GM18951 (cell line): ENCODE data around the gene GABPB1.

Source experiments
- POLR2A ChIP-seq: IDR thresholded peaks from 4 replicates; pipeline ENCODE4 v1.6.1; 2011; ENCODE audit warnings: mild to moderate bottlenecking; ENCODE audit not compliant: insufficient read length, insufficient read depth; ENCODE audit errors: extremely low read depth
- in situ Hi-C: fragments of 300-500 bp; cut with MboI; formaldehyde crosslinking; loops from one replicate; pipeline ENCODE4 v1.12.0; 2022; ENCODE audit warnings: low sequenced_read_pairs, mixed read lengths, inconsistent platforms; ENCODE audit not compliant: unreplicated experiment

The GABPB1 gene

GRCh38 chr15:50257332-50257731 lies 97.7 kb downstream of the GABPB1 start:
- in situ Hi-C loops = no loop called here
- no peak for TF ChIP-seq POLR2A

- no peak for TF ChIP-seq POLR2A
- in situ Hi-C loops = no loop called here
Observed at GRCh38 chr15:50256188-50257041, 98.6 kb downstream of the GABPB1 start.

GRCh38 chr15:50252556-50252955 lies 102.4 kb downstream of the GABPB1 start:
- in situ Hi-C loops = no loop called here
- TF ChIP-seq POLR2A = no peak

GRCh38 chr15:50251638-50252182 lies 103.3 kb downstream of the GABPB1 start:
- TF ChIP-seq POLR2A = no peak
- in situ Hi-C loops = no loop called here

- no peak for TF ChIP-seq POLR2A
- in situ Hi-C loops = no loop called here
Observed at GRCh38 chr15:50250760-50251394, 104.1 kb downstream of the GABPB1 start.

- in situ Hi-C loops = no loop called here
- TF ChIP-seq POLR2A = no peak
Observed at GRCh38 chr15:50249704-50250103, 105.3 kb downstream of the GABPB1 start.

GRCh38 chr15:50248994-50249582 lies 105.9 kb downstream of the GABPB1 start:
- no peak for TF ChIP-seq POLR2A
- in situ Hi-C loops = no loop called here

- peak; percentile 48 for TF ChIP-seq POLR2A
- in situ Hi-C loops = no loop called here
Observed at GRCh38 chr15:50247819-50248655, 107.0 kb downstream of the GABPB1 start.

- in situ Hi-C loops = no loop called here
- TF ChIP-seq POLR2A = no peak
Observed at GRCh38 chr15:50246631-50247030, 108.4 kb downstream of the GABPB1 start.

GRCh38 chr15:50244959-50245624 lies 109.9 kb downstream of the GABPB1 start:
- TF ChIP-seq POLR2A = no peak
- in situ Hi-C loops = no loop called here

GRCh38 chr15:50244153-50244552 lies 110.8 kb downstream of the GABPB1 start:
- no peak for TF ChIP-seq POLR2A
- in situ Hi-C loops = no loop called here
